Measurements from ENCODE around the gene FTO.

GRCh38 chr16:53899431-53899830, 195.5 kb downstream of the FTO start:
- TF ChIP-seq RAD21 (conservative IDR thresholded peaks at IDR 0.05), result no peak
- no peak for TF ChIP-seq CTCF (IDR thresholded peaks at IDR 0.05; ENCODE audit: poor library complexity, severe bottlenecking)
- TF ChIP-seq EZH2 (IDR thresholded peaks at IDR 0.05; ENCODE audit: borderline replicate concordance, insufficient read depth, low read length, poor library complexity, severe bottlenecking), result no peak
- no peak for TF ChIP-seq REST (IDR thresholded peaks at IDR 0.05; ENCODE audit: borderline replicate concordance)
- no peak for TF ChIP-seq TAF1 (IDR thresholded peaks at IDR 0.05; ENCODE audit: low read depth)

All from neural cell (in vitro differentiated cells).